Parathyroid adenoma (tissue), 2 donors: Measurements from ENCODE around the gene EXOSC7.
"Not testable (repeated sequence)": the region's sequence is repeated elsewhere in the genome, so short reads cannot be mapped to it uniquely, and the experiment has no call there.

Source experiments
- H2AFZ ChIP-seq: fragments of 300-600 bp; sonication (generic); one replicate; pipeline ENCODE4 v1.7.0; 2017; ENCODE audit warnings: antibody characterized with exemption, mild to moderate bottlenecking
- H3K27ac ChIP-seq: fragments of 300-600 bp; sonication (generic); one replicate; pipeline ENCODE4 v1.7.0; 2017
- H3K27me3 ChIP-seq: fragments of 300-600 bp; sonication (generic); one replicate; pipeline ENCODE4 v1.7.0; 2017; ENCODE audit warnings: low read length; ENCODE audit not compliant: control insufficient read depth, insufficient read depth
- H3K36me3 ChIP-seq: fragments of 300-600 bp; sonication (generic); one replicate; pipeline ENCODE4 v1.7.0; 2017; ENCODE audit warnings: low read length; ENCODE audit not compliant: control insufficient read depth, insufficient read depth
- H3K4me1 ChIP-seq: fragments of 300-600 bp; sonication (generic); one replicate; pipeline ENCODE4 v1.7.0; 2017; ENCODE audit warnings: control low read depth
- H3K4me2 ChIP-seq: fragments of 300-600 bp; sonication (generic); one replicate; pipeline ENCODE4 v1.7.0; 2017; ENCODE audit warnings: low read length
- H3K4me3 ChIP-seq: fragments of 300-600 bp; sonication (generic); one replicate; pipeline ENCODE4 v1.7.0; 2017; ENCODE audit warnings: low read depth, low read length
- H3K79me2 ChIP-seq: fragments of 300-600 bp; sonication (generic); one replicate; pipeline ENCODE4 v1.7.0; 2017; ENCODE audit warnings: control low read depth
- H3K9ac ChIP-seq: fragments of 300-600 bp; sonication (generic); one replicate; pipeline ENCODE4 v1.7.0; 2017; ENCODE audit warnings: mild to moderate bottlenecking
- H3K9me3 ChIP-seq: fragments of 300-600 bp; sonication (generic); one replicate; pipeline ENCODE4 v1.7.0; 2017; ENCODE audit warnings: low read length; ENCODE audit not compliant: control insufficient read depth
- TF ChIP-seq, protein P1 (sequence below): fragments of 300-600 bp; sonication (generic); IDR thresholded peaks from one replicate; pipeline ENCODE4 v1.7.0; 2017; ENCODE audit warnings: antibody characterized with exemption, mild to moderate bottlenecking
- donor health status: primary hyperparathyroidism.

EXOSC7 gene

DNA sequence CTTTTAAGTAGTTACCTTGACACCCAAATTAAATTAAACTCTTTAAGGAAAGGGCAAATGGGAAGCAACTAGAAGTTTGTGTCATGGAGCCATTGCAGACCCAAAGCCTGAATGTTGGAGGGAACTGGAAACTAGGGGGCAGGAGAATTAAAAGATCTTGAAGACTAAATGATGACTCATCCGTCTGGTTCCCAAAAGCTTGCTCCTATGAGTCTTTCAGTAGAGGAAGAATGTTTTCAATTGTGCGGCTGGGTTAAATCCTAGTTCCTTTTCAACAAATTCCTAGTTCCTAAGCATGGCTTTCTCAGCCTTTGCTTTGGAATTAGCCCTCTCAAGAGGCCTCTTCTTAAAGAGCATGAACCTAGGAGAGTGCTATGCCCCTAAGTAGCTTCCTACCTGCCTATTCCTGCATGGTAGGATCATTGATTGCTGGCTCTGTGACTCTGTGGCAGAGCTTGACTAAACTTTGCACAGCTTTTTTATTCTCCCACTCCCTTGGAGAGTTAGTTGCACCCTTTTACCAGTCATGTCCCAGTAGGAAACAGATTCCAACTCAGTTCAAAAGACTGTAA is 67.8 kb downstream of the EXOSC7 start:
- Histone ChIP-seq H3K9ac (no peak overlapping the region), H3K9me3 (no peaks in the 10 kb centered on the region), H3K4me3 (no peak overlapping the region), H3K36me3 (no peaks in the 10 kb centered on the region), H3K4me2 (no peak overlapping the region), H3K27ac (no peak overlapping the region), H2AFZ (no peak overlapping the region), H3K4me1 (no peaks in the 10 kb centered on the region), H3K27me3 (no peaks in the 10 kb centered on the region), H3K79me2 (no peaks in the 10 kb centered on the region)
- TF ChIP-seq, protein P1, sequence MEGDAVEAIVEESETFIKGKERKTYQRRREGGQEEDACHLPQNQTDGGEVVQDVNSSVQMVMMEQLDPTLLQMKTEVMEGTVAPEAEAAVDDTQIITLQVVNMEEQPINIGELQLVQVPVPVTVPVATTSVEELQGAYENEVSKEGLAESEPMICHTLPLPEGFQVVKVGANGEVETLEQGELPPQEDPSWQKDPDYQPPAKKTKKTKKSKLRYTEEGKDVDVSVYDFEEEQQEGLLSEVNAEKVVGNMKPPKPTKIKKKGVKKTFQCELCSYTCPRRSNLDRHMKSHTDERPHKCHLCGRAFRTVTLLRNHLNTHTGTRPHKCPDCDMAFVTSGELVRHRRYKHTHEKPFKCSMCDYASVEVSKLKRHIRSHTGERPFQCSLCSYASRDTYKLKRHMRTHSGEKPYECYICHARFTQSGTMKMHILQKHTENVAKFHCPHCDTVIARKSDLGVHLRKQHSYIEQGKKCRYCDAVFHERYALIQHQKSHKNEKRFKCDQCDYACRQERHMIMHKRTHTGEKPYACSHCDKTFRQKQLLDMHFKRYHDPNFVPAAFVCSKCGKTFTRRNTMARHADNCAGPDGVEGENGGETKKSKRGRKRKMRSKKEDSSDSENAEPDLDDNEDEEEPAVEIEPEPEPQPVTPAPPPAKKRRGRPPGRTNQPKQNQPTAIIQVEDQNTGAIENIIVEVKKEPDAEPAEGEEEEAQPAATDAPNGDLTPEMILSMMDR = no peak

DNA sequence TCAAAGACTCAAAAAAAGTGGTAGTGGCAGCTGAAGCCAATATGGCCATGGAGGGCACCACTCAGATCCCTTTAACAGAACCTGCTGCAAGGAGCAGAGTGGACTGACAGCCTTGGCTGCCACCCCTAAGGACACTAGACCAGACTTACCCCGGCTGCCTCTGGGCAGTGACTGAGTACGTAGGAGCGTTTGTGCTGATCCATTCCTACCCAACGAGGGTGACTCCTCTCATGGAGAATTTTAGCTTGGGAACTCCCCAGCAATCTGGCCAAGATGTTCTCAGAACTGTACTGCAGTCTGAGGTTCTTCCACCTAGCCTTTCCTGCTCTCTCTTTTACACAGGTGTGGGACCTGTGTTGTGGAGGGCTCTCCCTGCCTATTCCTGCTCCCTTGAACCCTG is 72.2 kb downstream of the EXOSC7 start:
- H3K4me2 ChIP-seq = no peak overlapping the region
- H3K9me3 ChIP-seq = no peaks in the 10 kb centered on the region
- H3K9ac ChIP-seq = no peak overlapping the region
- no peaks in the 10 kb centered on the region for H3K4me1 ChIP-seq
- TF ChIP-seq, protein P1 = no peak
- H3K79me2 ChIP-seq = no peaks in the 10 kb centered on the region
- H3K27me3 ChIP-seq = no peaks in the 10 kb centered on the region
- no peak overlapping the region for H3K27ac ChIP-seq
- H3K36me3 ChIP-seq = no peaks in the 10 kb centered on the region
- no peak overlapping the region for H3K4me3 ChIP-seq
- H2AFZ ChIP-seq = no peak overlapping the region

DNA sequence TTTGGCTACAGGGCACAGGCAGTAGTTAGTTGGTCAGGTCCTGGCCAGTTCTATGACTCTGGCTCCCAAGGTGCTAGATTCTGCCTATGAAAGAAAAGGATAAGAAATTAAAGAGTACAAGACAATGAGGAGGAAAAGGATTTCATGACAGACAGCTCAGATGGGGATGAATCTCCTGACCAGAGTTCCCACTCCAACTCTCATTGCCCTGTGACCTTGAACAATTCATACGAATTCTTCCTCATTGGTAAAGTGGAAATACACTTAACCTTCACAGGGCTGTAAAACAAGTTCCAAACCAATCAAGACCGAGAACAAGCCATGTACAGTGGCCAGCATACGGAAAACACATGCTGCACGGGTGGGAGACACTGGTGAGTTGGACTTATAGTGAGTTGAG is 73.8 kb downstream of the EXOSC7 start:
- H2AFZ ChIP-seq = no peak overlapping the region
- no peak overlapping the region for H3K4me3 ChIP-seq
- H3K9me3 ChIP-seq = no peaks in the 10 kb centered on the region
- no peaks in the 10 kb centered on the region for H3K4me1 ChIP-seq
- H3K4me2 ChIP-seq = no peak overlapping the region
- no peak overlapping the region for H3K9ac ChIP-seq
- no peaks in the 10 kb centered on the region for H3K27me3 ChIP-seq
- H3K79me2 ChIP-seq = no peaks in the 10 kb centered on the region
- no peaks in the 10 kb centered on the region for H3K36me3 ChIP-seq
- H3K27ac ChIP-seq = no peak overlapping the region
- TF ChIP-seq, protein P1 = no peak

DNA sequence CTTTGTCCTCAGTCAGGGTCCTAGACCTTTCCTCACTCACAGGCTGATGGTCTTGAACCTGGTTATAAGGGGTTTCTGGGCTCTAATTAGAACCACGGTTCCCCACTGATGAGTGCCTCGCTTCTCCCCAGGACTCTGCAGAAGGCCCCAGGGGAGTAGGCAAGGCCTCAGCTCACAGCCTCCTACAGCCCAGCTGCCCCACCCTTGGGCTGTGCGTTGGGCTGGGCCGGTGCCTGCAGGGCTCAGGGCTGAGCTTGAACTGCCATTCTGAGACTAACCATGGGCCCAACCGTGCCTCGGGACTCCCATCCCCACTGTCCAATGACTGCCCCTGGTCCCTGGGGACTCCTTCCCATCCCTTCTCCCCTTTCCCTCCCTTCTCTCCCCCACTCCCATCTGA is 75.6 kb downstream of the EXOSC7 start:
- H2AFZ ChIP-seq = no peak overlapping the region
- H3K27me3 ChIP-seq = no peaks in the 10 kb centered on the region
- TF ChIP-seq, protein P1 = no peak
- no peak overlapping the region for H3K9ac ChIP-seq
- no peaks in the 10 kb centered on the region for H3K4me1 ChIP-seq
- H3K4me2 ChIP-seq = no peak overlapping the region
- H3K27ac ChIP-seq = no peak overlapping the region
- H3K4me3 ChIP-seq = no peak overlapping the region
- no peaks in the 10 kb centered on the region for H3K36me3 ChIP-seq
- H3K79me2 ChIP-seq = no peaks in the 10 kb centered on the region
- H3K9me3 ChIP-seq = no peaks in the 10 kb centered on the region

DNA sequence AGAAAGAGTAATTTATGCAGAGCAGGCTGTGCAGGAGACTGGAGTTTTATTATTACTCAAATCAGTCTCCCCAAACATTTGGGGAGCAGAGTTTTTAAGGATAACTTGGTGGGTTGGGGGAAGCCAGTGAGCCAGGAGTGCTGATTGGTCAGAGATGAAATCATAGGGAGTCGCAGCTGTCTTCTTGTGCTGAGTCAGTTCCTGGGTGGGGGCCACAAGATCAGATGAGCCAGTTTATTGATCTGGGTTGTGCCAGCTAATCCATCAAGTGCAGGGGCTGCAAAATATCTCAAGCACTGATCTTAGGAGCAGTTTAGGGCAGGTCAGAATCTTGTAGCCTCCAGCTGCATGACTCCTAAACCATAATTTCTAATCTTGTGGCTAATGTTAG is 77.8 kb downstream of the EXOSC7 start:
- not testable (repeated sequence) for H3K4me3 ChIP-seq, H3K79me2 ChIP-seq, H2AFZ ChIP-seq, H3K36me3 ChIP-seq, H3K4me1 ChIP-seq, H3K27me3 ChIP-seq, H3K9ac ChIP-seq, H3K4me2 ChIP-seq, H3K9me3 ChIP-seq, H3K27ac ChIP-seq
